ENCODE results near the gene ASS1. TPM values are rescaled to one million over a fixed set of nuclear protein-coding genes. Genes with fewer than 3 reads are reported as not detected.

The ASS1 gene
- total and polyA plus RNA-seq, 5 donors: 37.6 to 88.3 (median 60.4) TPM

Other genes starting within 250 kb of the ASS1 start
- 1 to 10 TPM; 2.3 to 5.1 (median 3.9) TPM for gene HMCN2, start 179.2 kb upstream of the ASS1 start, total RNA-seq
- 6.1 TPM for gene HMCN2, start 179.2 kb upstream of the ASS1 start, polyA plus RNA-seq
- gene FUBP3, start 134.6 kb downstream of the ASS1 start, total RNA-seq: 10 to 100 TPM; 26.5 to 36.9 (median 33.3) TPM
- gene FUBP3, start 134.6 kb downstream of the ASS1 start, polyA plus RNA-seq: 25.8 TPM
- not detected for gene PRDM12, start 219.6 kb downstream of the ASS1 start, total RNA-seq
- gene PRDM12, start 219.6 kb downstream of the ASS1 start, polyA plus RNA-seq: 0.02 TPM
- 10 to 100 TPM; 14.2 to 17.9 (median 15.5) TPM for gene EXOSC2, start 248.8 kb downstream of the ASS1 start, total RNA-seq
- gene EXOSC2, start 248.8 kb downstream of the ASS1 start, polyA plus RNA-seq: 11.0 TPM